Naive thymus-derived CD8-positive, alpha-beta T cell (primary cell): ENCODE results near the gene C19orf44. TPM values are rescaled to one million over a fixed set of nuclear protein-coding genes. Genes with fewer than 3 reads are reported as not detected.
"Not testable (repeated sequence)": the region's sequence is repeated elsewhere in the genome, so short reads cannot be mapped to it uniquely, and the experiment has no call there.

Experiments used
- ATAC-seq, 2 donors: fragments of 150-1000 bp; cut with Tn5 transposase in 1 of 2; sonication (Bioruptor Pico), chemical (Tn5 transposase) in 1 of 2; 1 replicate in 1 of 2; 2 replicates in 1 of 2; pipeline ENCODE4 v1.10.0; 2021; ENCODE audit warnings: mild to moderate bottlenecking in 2 of 2, moderate library complexity in 2 of 2
- POLR2A ChIA-PET: fragments of 350-600 bp; sonication (Branson Sonifier 250); formaldehyde crosslinking; loops from one replicate; lab custom pipeline; 2021; ENCODE audit warnings: antibody characterized with exemption; lab: Charles Lee
- DNase-seq, 10 donors: peaks; one replicate each; pipeline versions ENCODE4 v3.0.0 to v3.0.0-alpha.2; 2020 to 2022
- H3K27ac Mint-ChIP-seq, 10 donors: one replicate each; pipeline ENCODE4 v1.8.0; 2020 to 2022; ENCODE audit warnings: mild to moderate bottlenecking in 10 of 10, mixed read lengths in 10 of 10, moderate library complexity in 4 of 10, inconsistent platforms in 1 of 10
- H3K27me3 Mint-ChIP-seq, 5 donors: one replicate each; pipeline ENCODE4 v1.8.0; 2021 to 2022; ENCODE audit warnings: mixed read lengths in 5 of 5
- H3K36me3 Mint-ChIP-seq, 3 donors: one replicate each; pipeline ENCODE4 v1.8.0; 2020 to 2022; ENCODE audit warnings: mixed read lengths in 3 of 3, mild to moderate bottlenecking in 2 of 3, inconsistent platforms in 1 of 3
- H3K4me1 Mint-ChIP-seq, 4 donors: one replicate each; pipeline ENCODE4 v1.8.0; 2021 to 2022; ENCODE audit warnings: mixed read lengths in 4 of 4
- H3K4me3 Mint-ChIP-seq, 10 donors: one replicate each; pipeline ENCODE4 v1.8.0; 2020 to 2022; ENCODE audit warnings: mild to moderate bottlenecking in 10 of 10, mixed read lengths in 10 of 10, moderate library complexity in 6 of 10, inconsistent platforms in 1 of 10
- H3K9me3 Mint-ChIP-seq, 9 donors: one replicate each; pipeline ENCODE4 v1.8.0; 2020 to 2022; ENCODE audit warnings: mixed read lengths in 9 of 9, mild to moderate bottlenecking in 3 of 9, inconsistent platforms in 1 of 9, moderate library complexity in 1 of 9
- polyA plus RNA-seq, 3 donors: library from polyadenylated mRNA; unstranded; fragments of 300-500 nt; fragmentation: Illumina TruSeq; gene quantifications; one replicate each; pipeline ENCODE4 v1.2.3, GENCODE V29; 2021
- total RNA-seq, 8 experiments: library from RNA in 2 of 8; stranded (reverse) in 2 of 8; gene quantifications; one replicate each; pipeline ENCODE4 v1.2.3 and lab custom pipeline; 2021 to 2026

C19orf44 gene
- total and polyA plus RNA-seq, 5 experiments from 2014 or later = 0.23 to 4.4 (median 3.1) TPM; not detected in 1

DNA sequence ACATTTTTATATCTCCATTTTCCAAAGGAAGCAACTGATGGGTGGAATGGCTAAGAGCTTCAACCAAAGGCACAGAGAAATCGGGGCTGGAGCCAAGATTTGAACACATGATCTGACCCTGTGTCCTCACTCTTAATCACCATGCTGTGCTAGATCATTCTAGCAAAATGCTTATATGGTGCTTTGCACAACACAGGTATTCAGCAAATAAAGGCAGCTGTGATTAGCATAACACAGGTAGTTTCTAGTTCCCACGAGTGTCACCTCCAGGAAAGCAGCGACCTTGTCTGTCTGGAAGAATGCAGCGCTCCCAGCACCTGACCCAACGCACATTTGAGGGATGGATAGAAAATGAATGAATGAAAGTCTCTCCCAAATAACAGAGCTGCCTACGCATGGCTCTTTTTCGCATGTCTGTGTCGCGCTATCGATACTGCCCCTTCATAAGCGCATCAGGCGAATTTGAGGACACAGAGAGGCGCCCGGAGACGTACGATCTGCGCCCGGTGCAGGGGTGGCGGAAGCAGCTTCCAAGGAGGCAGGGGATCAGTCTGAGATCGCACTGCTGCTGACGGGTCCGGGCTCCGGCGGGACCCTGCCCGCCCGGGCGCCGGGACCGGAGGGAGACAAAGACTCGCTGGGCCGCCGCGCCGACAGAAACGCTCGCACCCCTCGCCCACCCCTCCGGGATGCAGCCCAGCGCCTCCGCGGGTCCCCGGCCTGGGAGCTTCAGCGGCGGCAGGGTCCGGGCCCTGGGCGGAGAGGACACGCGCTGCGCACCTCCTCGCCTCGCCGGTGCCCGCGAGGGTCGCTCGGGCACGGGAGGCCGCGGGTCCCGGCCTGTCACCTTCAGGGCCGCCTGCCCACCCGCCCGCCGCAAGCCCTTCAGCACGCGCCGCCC, 25.0 kb upstream of the C19orf44 start:
- Mint-ChIP-seq H3K9me3 (no peaks in the 10 kb centered on the region), H3K4me3 (peak overlapping the region; percentile 77 to 91 (median 88)), H3K36me3 (peaks cover 0 to 12% (median 0%) of the 10 kb centered on the region in 3 donors), H3K27ac (peak overlapping the region in 9 of 10 donors; percentile 27 to 90 (median 79)), H3K27me3 (no peaks in the 10 kb centered on the region), H3K4me1 (peaks cover 28 to 46% (median 44%) of the 10 kb centered on the region in 4 donors)
- POLR2A ChIA-PET = interaction anchor here (0.6 to 2.7 kb wide), 3 partner anchors 9 to 25 kb away, joined by 3 to 12 read pairs (median 5); partner anchors contain the start of genes C19orf44 and CALR3
- peak in 1 of 10 donors; percentile 14 for DNase-seq
- ATAC-seq = peak; percentile 16 to 29

DNA sequence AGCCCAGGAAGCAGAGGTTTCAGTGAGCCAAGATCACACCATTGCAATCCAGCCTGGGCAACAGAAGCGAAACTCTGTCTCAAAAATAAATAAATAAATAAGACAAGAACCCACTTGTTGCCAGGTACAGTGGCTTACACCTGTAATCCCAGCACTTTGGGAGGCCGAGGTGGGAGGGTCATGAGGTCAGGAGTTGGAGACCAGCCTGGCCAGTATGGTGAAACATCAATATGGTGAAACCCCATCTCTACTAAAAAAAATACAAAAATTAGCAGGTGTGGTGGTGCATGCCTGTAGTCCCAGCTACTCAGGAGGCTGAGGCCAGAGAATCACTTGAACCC, 23.7 kb upstream of the C19orf44 start:
- ATAC-seq, H3K36me3 Mint-ChIP-seq, H3K9me3 Mint-ChIP-seq, DNase-seq, H3K27me3 Mint-ChIP-seq: not testable (repeated sequence)
- peak overlapping the region in 5 of 10 donors; percentile 20 to 89 (median 86) for H3K27ac Mint-ChIP-seq
- H3K4me3 Mint-ChIP-seq = peak overlapping the region; percentile 68 to 87 (median 82)
- H3K4me1 Mint-ChIP-seq = peaks cover 21 to 36% (median 35%) of the 10 kb centered on the region in 4 donors
- POLR2A ChIA-PET = interaction anchor here (0.6 to 2.7 kb wide), 2 partner anchors 24 to 345 kb away, joined by 3 to 12 read pairs; partner anchors contain the start of genes C19orf44 and CALR3

DNA sequence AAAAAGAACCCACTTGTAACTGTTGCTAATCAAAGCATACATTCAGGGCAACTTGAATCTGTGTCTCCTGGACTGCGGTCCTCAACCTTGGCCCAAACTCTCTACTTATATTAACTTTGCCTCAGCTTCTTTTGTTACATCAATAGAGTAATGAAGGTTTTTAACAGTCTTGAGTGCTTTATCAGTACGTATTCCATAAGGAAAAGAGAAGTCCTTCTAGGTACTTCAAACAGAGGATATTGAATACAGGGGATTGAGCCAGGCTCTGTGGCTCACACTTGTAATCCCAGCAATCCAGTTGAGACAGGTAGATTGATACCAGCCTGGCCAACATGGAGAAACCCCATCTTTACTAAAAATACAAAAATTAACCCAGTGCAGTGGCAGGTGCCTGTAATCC, 23.2 kb upstream of the C19orf44 start:
- peak overlapping the region in 2 of 10 donors; percentile 20 to 47 for H3K27ac Mint-ChIP-seq
- POLR2A ChIA-PET = interaction anchor here (0.6 to 2.7 kb wide), 2 partner anchors 23 to 345 kb away, joined by 3 to 12 read pairs; partner anchors contain the start of genes C19orf44 and CALR3
- no peaks in the 10 kb centered on the region for H3K9me3 Mint-ChIP-seq
- no peak for DNase-seq
- H3K4me1 Mint-ChIP-seq = peaks cover 17 to 32% (median 31%) of the 10 kb centered on the region in 4 donors
- no peak for ATAC-seq
- peak overlapping the region in 8 of 10 donors; percentile 33 to 84 (median 68) for H3K4me3 Mint-ChIP-seq
- H3K27me3 Mint-ChIP-seq = no peaks in the 10 kb centered on the region
- H3K36me3 Mint-ChIP-seq = peaks cover 0 to 2% (median 0%) of the 10 kb centered on the region in 3 donors

DNA sequence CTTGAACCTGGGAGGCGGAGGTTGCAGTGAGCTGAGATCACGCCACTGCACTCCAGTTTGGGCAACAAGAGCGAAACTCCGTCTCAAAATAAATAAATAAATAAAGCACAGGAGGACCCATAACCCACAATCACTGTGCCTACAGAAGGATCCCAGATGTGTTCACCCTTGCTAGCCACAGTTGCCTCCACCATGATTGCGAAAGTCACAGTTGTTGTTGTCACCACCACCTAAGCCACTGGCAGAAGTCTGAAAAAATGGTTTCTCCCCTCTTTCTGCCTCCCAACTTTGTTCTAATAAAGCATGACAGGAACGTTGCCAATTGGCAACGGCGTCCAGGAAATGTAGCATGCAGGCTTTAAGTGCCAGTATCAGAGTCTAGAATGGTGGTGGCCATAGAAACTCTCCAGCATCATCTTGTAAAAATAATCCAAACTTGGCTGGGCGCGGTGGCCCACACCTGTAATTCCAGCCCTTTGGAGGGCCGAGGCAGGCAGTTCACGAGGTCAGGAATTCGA, 22.3 kb upstream of the C19orf44 start:
- Mint-ChIP-seq H3K27me3 (no peaks in the 10 kb centered on the region), H3K27ac (peak overlapping the region in 1 of 10 donors; percentile 44), H3K9me3 (no peaks in the 10 kb centered on the region), H3K36me3 (peaks cover 0 to 2% (median 0%) of the 10 kb centered on the region in 3 donors), H3K4me1 (peaks cover 11 to 23% (median 22%) of the 10 kb centered on the region in 4 donors), H3K4me3 (peak overlapping the region in 2 of 10 donors; percentile 14 to 19)
- ATAC-seq (no peak), DNase-seq (no peak)
- POLR2A ChIA-PET = interaction anchor here (0.7 kb wide), 1 partner anchor 21 kb away, joined by 3 read pairs; no protein-coding TSS in a partner anchor

DNA sequence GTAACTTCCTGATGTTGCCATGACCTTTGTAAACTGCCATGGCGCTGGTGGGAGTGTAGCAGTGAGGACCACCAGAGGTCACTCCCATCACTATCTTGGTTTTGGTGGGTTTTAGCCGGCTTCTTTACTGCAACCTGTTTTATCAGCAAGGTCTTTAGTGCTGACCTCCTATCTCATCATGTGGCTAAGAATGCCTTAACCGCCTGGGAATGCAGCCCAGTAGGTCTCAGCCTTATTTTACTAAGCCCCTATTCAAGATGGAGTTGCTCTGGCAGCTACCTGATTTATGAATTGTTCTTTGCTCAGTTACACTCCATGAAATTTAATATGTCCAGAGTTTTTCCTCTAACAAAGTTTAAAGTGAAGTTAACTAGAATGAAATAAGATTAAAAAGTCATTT, 19.8 kb upstream of the C19orf44 start:
- no peak overlapping the region for H3K4me3 Mint-ChIP-seq
- H3K27ac Mint-ChIP-seq = no peak overlapping the region
- H3K36me3 Mint-ChIP-seq = no peaks in the 10 kb centered on the region
- POLR2A ChIA-PET = no interaction called here
- DNase-seq (no peak), ATAC-seq (no peak)
- no peaks in the 10 kb centered on the region for H3K27me3 Mint-ChIP-seq
- H3K9me3 Mint-ChIP-seq = no peaks in the 10 kb centered on the region
- no peaks in the 10 kb centered on the region for H3K4me1 Mint-ChIP-seq

DNA sequence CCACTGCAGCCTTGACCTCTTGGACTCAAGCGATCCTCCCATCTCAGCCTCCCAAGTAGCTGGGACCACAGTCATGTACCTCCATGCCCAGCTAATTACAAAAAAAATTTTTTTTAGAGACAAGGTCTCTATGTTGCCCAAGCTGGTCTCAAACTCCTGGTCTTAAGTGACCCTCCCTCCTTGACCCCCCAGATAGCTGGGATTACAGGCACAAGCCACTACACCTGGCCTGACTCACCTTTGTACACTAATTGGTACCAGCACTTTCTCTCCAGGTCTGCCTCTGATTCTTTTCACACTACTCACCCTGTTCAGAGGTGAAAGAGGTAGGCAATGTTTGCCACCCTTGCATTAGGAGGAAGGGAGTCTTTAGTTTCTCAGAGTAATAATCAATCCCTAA, 18.9 kb upstream of the C19orf44 start:
- H3K4me1 Mint-ChIP-seq = no peaks in the 10 kb centered on the region
- no peaks in the 10 kb centered on the region for H3K9me3 Mint-ChIP-seq
- ATAC-seq (no peak), DNase-seq (no peak)
- no peaks in the 10 kb centered on the region for H3K36me3 Mint-ChIP-seq
- POLR2A ChIA-PET = no interaction called here
- no peak overlapping the region for H3K4me3 Mint-ChIP-seq
- H3K27me3 Mint-ChIP-seq = no peaks in the 10 kb centered on the region
- H3K27ac Mint-ChIP-seq = peak overlapping the region in 1 of 10 donors; percentile 15

DNA sequence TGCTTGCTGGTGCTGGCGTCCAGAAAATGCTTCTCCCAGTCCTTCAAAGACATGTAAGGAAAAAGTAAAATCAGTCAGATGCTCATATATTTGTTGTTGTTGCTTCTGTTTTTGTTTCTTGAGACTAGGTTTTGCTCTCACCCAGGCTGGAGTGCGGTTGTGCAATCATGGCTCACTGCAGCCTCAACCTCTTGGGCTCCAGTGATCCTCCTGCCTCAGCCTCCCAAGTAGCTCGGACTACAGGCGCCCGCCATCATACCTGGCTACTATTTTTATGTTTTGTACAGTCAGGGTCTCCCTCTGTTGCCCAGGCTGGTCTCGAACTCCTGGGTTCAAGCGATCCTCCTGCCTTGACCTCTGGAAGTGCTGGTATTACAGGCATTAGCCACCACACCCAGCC, 13.4 kb upstream of the C19orf44 start:
- POLR2A ChIA-PET = no interaction called here
- Mint-ChIP-seq H3K36me3 (no peaks in the 10 kb centered on the region), H3K4me3 (no peak overlapping the region), H3K4me1 (no peaks in the 10 kb centered on the region), H3K9me3 (no peaks in the 10 kb centered on the region), H3K27ac (no peak overlapping the region), H3K27me3 (peaks cover 0 to 3% (median 0%) of the 10 kb centered on the region in 5 donors)
- DNase-seq (no peak), ATAC-seq (no peak)

DNA sequence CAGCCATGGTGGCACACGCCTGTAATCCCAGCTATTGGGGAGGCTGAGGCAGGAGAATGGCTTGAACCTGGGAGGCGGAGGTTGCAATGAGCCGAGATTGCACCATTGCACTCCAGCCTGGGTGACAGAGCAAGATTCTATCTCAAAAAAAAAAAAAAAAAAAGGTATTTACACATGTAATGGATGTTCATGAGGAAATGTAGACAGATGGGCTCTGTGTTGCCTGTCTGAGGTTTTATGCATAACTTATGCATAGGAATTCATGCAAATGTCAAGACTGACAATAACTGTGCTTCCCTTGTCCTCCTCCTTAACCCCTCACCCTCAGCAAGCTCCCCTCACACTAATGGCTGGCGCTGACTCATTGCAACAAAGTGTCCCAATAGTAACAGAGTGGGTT, 9.7 kb upstream of the C19orf44 start:
- DNase-seq, ATAC-seq, H3K9me3 Mint-ChIP-seq, H3K27me3 Mint-ChIP-seq, H3K4me3 Mint-ChIP-seq, H3K36me3 Mint-ChIP-seq, H3K27ac Mint-ChIP-seq, H3K4me1 Mint-ChIP-seq: not testable (repeated sequence)
- POLR2A ChIA-PET = interaction anchor here (0.7 kb wide), 1 partner anchor 18 kb away, joined by 3 read pairs; no protein-coding TSS in a partner anchor

DNA sequence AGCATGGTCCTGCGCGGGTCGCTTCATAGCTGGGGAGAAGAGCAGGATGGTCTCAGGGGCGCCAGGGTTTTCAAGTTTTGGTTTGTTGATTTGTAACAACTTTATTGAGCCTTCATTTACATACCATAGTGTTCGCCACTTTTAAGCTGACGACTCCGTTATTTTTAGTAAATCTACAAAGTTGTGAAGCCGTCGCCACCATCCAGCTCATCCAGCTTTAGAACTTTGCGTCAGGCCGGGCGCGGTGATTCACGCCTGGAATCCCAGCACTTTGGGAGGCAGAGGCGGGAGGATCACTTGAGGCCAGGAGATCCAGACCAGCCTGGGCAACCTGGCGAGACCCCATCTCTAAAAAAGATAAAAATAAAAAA, 404 bp downstream of the C19orf44 start:
- Mint-ChIP-seq H3K27ac (peak overlapping the region; percentile 88 to 97 (median 94)), H3K36me3 (peaks cover 0 to 7% (median 0%) of the 10 kb centered on the region in 3 donors), H3K4me1 (peaks cover 7 to 16% (median 11%) of the 10 kb centered on the region in 4 donors), H3K9me3 (no peaks in the 10 kb centered on the region), H3K4me3 (peak overlapping the region; percentile 88 to 99 (median 95)), H3K27me3 (no peaks in the 10 kb centered on the region)
- no peak for DNase-seq
- ATAC-seq = no peak
- POLR2A ChIA-PET = interaction anchor here (0.8 to 1.7 kb wide), 8 partner anchors 25 to 718 kb away, joined by 3 to 12 read pairs (median 3); partner anchors contain the start of genes EPS15L1, MED26 and USE1

DNA sequence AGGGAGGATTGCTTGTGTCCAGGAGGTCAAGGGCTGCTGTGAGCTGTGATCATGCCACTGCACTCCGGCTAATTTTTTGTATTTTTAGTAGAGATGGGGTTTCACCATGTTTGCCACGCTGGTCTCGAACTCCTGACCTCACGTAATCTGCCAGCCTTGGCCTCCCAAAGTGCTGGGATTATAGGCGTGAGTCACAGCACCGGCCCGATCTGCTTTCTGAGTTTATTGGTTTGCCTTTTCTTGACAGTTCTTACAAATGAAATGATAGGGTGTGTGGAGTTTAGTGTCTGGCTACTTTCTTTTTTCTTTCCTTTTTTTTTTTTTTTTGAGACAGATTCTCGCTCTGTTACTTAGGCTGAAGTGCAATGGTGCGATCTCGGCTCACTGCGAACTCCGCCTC, 848 bp downstream of the C19orf44 start:
- H3K9me3 Mint-ChIP-seq = no peaks in the 10 kb centered on the region
- H3K27ac Mint-ChIP-seq = peak overlapping the region in 3 of 10 donors; percentile 25 to 96 (median 33)
- ATAC-seq = no peak
- H3K4me3 Mint-ChIP-seq = peak overlapping the region; percentile 61 to 98 (median 82)
- peaks cover 7 to 16% (median 11%) of the 10 kb centered on the region in 4 donors for H3K4me1 Mint-ChIP-seq
- POLR2A ChIA-PET = interaction anchor here (0.9 to 1.7 kb wide), 6 partner anchors 25 to 718 kb away, joined by 3 to 12 read pairs (median 4); partner anchors contain the start of genes EPS15L1 and USE1
- DNase-seq = no peak
- no peaks in the 10 kb centered on the region for H3K27me3 Mint-ChIP-seq
- H3K36me3 Mint-ChIP-seq = peaks cover 0 to 11% (median 0%) of the 10 kb centered on the region in 3 donors

DNA sequence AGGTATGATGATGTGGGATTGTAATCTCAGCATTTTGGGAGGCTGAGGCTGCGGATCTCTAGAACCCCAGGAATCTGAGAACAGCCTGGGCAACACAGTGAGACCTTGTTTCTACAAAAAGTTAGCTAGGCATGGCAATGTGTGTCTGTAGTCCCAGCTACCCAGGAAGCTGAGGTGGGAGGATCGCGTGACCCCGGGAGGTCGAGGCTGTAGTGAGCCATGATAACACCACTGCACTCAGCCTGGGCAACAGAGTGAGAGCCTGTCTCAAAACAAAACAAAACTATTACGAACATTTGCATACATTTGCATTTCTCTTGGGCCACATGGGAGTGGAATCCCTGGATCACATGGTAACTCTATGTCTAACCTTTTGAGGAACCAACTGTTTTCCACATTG, 1.6 kb downstream of the C19orf44 start:
- Mint-ChIP-seq H3K27ac (peak overlapping the region in 3 of 10 donors; percentile 44 to 63 (median 63)), H3K27me3 (no peaks in the 10 kb centered on the region), H3K4me3 (peak overlapping the region in 7 of 10 donors; percentile 38 to 93 (median 64)), H3K9me3 (no peaks in the 10 kb centered on the region), H3K36me3 (peaks cover 0 to 16% (median 0%) of the 10 kb centered on the region in 3 donors), H3K4me1 (peaks cover 7 to 16% (median 11%) of the 10 kb centered on the region in 4 donors)
- DNase-seq = no peak
- no peak for ATAC-seq
- POLR2A ChIA-PET = no interaction called here

DNA sequence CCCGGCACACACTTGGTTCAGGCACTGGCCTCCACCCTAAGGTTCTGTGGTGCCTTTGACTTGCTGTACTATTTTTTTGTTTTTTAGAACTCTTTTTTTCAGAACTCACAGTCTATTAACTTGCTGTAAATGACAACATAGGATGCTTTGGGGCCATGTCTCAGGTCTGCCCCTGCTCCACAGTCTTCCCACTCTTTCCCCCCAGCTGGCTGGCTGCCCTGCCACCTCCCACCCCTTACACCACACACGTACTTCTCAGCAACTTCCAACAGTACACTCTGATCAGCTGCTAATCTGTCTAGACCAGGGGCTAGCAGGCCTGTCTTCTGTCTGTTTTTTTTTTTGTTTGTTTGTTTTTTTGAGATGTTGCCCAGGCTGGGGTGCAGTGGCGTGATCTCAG, 8.1 kb downstream of the C19orf44 start:
- POLR2A ChIA-PET = interaction anchor here (0.6 kb wide), 1 partner anchor 229 kb away, joined by 3 read pairs; no protein-coding TSS in a partner anchor
- DNase-seq = no peak
- Mint-ChIP-seq H3K4me1 (no peaks in the 10 kb centered on the region), H3K9me3 (no peaks in the 10 kb centered on the region), H3K27me3 (no peaks in the 10 kb centered on the region), H3K36me3 (peaks cover 0 to 34% (median 2%) of the 10 kb centered on the region in 3 donors), H3K27ac (peak overlapping the region in 2 of 10 donors; percentile 46 to 83), H3K4me3 (no peak overlapping the region)
- no peak for ATAC-seq
